ENCODE results near the gene TANC2.
A peak's percentile ranks its signal among the peaks of the same experiment; 100 is the strongest.
"Not testable (repeated sequence)": the region's sequence is repeated elsewhere in the genome, so short reads cannot be mapped to it uniquely, and the experiment has no call there.

Gene TANC2

DNA sequence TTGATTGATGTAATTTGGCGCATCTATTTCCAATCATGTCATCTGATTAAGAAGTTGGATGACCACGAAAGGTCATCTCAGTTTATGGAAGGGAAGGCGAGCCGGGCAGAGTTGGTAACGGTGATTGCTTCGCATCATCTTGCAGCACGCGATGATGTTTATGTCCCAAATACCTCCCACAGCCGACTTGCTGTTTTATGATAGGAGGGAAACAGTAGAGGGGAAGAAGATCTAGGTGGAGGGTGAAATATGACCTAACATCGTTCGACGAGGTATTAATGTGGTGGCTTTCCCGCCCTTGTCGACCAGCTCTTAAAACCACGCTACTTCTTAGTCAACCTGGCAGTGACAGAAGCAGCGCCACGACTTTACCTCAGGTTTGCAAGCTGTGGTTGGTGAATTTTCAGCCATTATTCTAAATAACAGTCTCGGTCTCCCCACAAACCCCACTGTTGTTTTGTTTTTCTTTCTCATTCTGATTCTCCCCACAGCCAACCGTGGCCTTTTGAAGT lies 805 bp upstream of the TANC2 start:
- DNase-seq, result no peak

DNA sequence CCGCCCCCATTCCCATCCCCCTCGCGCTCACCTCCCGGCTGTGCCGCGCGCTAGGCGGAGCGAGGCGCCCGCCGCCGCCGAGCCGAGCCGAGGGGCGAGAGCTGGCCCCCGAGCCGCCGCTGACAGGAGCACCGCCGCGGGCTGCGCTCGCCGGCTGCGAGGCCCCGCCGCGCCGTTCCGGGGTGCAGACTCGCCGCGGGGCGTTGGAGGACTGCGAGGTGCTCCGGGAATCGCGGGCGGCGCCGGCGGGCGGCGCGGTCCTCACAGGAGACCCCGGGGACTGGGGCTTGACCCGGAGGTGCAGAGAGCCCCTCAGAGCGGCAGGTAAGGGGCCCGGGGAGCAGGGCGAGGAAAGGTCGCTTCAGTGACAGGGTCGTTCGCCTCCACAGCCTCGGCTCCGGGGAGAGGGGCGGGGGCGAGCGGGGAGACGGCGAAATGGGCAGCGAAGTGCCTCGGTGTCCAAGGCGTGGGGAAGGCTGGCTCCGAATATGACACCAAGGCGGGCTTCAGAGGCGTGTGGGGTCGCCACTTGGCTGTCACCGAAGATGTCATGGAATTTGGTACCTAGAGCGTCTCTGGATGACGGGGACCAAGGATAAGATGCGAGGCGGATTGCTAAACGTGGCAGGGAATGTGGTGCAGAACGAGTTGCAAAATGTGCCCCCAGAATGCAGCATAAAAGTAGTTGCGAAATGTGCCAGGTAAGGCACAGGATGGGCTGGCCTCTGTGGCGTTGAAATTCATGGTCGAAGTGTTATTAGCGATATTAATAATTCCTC lies 580 bp downstream of the TANC2 start:
- DNase-seq, result no peak

DNA sequence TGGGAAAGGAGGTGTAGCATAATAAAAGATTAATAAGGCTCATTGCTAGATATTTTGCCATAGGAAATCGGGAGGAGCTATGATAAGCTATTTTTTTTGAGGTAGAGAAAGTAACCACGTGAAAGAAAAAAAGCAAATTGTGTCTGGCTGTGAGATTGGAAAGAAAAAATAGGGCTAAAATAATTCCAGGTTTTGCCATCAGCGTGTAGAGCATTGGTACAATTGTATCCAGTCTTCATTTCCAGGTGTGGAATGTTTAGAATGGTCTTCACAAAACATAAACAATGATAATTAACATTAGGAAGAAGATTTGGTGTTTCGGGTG lies 1.1 kb downstream of the TANC2 start:
- no peak for DNase-seq

GRCh38 chr17:62968445-62968923 lies 2.4 kb downstream of the TANC2 start:
- peak; percentile 50 for DNase-seq

- DNase-seq, result no peak
These were observed 4.6 kb downstream of the TANC2 start for GRCh38 chr17:62970610-62971009.

DNA sequence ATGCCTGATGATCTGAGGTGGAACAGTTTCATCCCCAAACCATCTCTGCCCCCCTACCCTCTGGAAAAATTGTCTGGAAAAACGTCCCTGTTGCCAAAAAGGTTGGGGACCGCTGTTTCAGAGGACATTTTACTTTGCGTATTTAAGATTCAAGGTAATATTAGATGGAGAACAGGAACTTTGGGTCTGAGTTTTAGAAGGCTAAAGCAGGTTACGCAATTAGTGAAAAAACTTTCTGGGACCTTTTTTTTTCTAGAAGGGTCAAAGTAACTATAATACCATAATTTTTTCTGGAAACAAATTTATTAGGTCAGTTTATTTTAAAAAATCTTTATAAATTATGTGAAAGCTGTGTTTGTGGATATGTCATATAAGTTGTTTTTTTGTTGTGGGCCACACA lies 5.8 kb downstream of the TANC2 start:
- DNase-seq, result no peak

GRCh38 chr17:62974788-62975187 lies 8.8 kb downstream of the TANC2 start:
- DNase-seq, result no peak

- DNase-seq, result no peak
These were observed 9.2 kb downstream of the TANC2 start for GRCh38 chr17:62975206-62975605.

DNA sequence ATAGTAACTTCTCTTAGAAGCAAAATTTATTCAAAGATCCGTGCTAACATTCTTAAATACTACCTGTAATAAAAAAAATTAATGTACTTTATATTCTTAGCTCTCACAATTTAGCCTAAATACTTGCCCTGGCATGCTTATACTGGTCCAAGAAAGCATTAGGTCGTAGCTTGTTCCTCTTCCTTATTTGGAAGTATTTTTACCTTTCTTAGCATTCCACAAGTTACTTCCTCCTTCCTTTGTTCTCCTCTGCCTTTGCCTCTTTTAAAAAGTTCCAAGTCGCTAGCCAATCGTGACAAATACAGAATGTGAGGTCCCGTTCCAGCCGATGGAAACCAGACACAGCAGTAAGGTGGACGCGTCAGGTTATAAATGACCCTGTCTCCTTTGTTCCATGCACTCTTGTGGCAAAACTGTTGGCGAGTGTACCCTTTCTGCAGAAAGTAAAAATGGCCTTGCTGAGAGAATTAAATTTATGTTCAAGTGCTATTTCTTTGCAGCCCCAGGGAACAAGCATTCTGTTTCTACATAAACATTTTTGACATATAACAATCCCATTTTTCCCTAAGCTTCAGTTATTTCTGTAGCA lies 10.7 kb downstream of the TANC2 start:
- DNase-seq, result not testable (repeated sequence)

- DNase-seq, result no peak
These were observed 14.8 kb downstream of the TANC2 start for GRCh38 chr17:62980842-62981241.

GRCh38 chr17:62981933-62982332 lies 15.9 kb downstream of the TANC2 start:
- no peak for DNase-seq

DNA sequence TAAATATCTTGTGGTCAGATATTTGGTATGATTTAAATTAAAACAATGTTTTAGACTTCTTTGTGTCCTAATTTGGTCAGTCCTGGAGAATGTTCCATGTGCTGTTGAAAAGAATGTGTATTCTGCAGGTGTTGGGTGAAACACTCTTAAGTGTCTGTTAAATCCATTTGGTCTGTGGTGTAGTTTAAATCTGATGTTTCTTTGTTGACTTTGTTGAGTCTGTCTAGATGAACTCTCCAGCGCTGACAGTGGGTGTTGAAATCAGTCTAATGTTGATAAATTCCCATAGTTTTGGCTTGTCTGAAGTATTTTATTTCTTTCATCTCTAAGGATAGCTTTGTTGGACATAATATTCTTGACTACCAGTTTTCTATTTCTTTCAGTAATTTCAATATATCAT lies 18.8 kb downstream of the TANC2 start:
- DNase-seq, result no peak

DNA sequence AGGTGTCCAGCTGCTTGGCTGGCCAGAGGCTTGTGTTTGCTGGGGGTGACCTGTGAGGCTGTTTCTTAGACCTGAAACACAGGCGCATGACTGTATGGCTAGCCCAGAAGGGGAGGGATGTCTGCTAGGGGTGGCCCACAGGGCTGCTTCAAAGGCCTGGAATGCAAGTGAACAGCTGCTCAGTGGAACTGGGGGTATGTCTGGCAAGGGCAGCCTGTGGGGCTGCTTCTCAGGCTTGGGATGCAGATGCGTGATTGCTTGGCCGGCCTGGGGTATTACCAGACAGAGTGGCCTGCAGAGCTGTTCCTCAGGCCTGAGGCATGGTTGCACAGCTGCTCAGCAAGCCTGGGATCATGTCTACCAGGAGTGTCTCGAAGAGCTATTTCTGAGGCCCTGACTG lies 20.5 kb downstream of the TANC2 start:
- no peak for DNase-seq

GRCh38 chr17:62987136-62987535 lies 21.1 kb downstream of the TANC2 start:
- DNase-seq, result no peak

- DNase-seq, result no peak
These were observed 23.5 kb downstream of the TANC2 start for GRCh38 chr17:62989501-62989900.

GRCh38 chr17:62994931-62995330 lies 28.9 kb downstream of the TANC2 start:
- DNase-seq, result no peak

GRCh38 chr17:62995377-62995885 lies 29.4 kb downstream of the TANC2 start:
- DNase-seq, result no peak

- no peak for DNase-seq
These were observed 30.2 kb downstream of the TANC2 start for GRCh38 chr17:62996221-62996620.

DNA sequence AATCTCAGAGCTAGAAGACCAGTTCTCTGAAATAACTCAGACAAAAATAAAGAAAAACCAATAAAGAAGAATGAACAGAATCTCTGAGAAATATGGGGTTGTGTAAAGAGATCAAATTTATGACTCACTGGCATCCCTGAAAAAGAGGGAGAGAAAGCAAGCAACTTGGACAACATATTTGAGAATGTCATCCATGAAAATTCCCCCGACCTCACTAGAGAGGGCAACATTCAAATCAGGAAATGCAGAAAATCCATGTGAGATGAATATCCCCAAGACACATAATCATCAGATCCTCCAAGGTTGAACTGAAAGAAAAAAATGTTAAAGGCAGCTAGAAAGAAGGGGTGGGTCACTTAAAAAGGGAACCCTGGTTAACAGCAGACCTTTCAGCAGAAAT lies 32.1 kb downstream of the TANC2 start:
- DNase-seq, result no peak

DNA sequence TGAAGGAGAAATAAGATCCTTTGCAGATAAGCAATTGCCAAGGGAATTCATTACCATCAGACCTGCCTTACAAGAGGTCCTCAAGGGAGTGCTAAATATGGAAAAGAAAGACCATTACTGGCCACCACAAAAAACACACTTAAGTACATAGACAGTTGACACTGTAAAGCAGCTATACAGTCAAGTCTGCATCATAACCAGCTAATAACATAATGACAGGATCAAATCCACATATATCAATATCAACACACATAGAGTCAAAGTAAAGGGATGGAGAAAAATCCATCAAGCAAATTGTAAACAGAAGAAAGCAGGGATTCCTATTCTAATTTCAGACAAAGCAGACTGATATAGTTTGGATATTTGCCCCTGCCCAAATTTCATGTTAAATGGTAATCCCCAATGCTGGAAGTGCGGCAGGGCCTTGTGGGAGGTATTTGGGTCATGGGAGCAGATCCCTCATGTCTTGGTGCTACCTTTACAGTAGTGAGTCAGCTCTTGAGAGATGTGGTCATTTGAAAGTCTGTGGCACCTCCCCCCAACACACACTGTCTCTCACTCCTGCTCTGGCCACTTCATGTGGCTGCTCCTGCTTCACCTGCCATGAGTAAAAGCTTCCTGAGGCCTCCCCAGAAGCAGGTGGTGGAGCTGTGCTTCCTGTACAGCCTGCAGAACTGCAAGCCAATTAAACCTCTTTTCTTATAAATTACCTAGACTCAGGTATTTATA lies 32.8 kb downstream of the TANC2 start:
- no peak for DNase-seq

DNA sequence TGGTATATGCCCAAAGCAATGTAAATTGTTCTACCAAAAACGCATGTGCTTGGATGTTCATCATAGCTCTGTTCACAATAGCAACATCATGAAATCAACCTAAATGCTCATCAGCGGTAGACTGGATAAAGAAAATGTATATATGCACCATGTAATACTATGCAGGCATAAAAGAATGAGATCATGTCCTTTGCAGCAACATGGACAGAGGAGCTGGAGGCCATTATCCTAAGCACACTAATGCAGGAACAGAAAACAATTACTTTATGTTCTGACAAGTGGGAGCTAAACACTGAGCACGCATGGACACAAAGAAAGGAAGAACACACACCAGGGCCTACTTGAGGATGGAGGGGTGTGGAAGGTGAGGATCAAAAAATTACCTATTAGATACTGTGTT lies 33.7 kb downstream of the TANC2 start:
- DNase-seq, result no peak

DNA sequence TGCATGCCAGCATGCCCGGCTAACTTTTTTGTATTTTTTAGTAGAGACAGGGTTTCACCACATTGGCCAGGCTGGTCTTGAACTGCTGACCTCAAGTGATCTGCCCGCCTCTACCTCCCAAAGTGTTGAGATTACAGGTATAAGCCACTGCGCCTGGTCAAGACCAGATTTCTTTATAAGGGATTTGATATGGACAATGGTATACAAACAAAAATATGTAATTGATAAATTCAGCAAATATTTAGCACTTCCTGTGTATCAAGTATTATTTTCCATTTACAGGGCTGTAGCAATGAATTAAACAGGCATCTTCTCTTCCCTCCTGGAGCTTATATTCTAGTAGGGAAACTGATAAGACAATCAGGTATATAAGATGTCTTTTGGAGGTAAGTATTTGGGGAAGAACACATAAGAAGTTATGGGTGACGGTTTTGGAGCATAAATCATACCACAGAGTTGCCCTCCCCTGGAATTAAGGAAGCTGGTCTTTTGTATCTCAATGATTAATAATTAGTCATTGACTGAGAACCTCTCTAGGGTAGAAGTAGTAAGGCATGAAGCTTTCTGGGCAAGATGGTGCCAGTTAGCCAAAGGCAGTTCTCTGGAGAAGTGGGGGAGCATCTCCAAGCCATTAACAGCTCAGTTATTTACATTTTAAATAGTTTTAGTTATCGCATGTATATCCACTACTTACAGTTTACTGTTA lies 35.8 kb downstream of the TANC2 start:
- no peak for DNase-seq

DNA sequence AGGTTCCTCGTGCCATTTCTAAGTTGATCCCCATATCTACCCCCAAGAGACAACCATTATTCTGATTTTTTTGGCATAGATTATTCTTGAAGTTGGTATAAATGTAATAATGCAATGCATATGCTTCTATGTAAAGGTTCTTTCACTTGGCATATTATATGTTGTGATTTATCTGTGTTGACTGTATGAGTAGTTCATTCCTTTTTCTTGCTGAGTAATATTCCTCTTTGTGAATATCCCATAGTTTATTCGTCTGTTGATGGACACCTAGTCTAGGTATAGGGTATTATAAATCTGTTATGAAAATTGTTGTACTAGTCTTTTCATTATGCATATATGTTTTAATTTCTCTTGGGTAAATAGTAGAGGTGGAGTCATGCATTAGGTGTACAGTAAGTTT lies 36.6 kb downstream of the TANC2 start:
- no peak for DNase-seq

All from NCI-H1417 treated with DMSO at 0.1 percent for 48 hours (cell line).